SK-N-SH treated with all-trans-retinoic acid at 6 μM for 48 hours (cell line): ENCODE results near the gene GPSM3.

Source experiments
- ARNTL ChIP-seq: fragments of 450-650 bp; formaldehyde crosslinking; IDR thresholded peaks from 2 replicates; pipeline ENCODE4 v1.5.0; 2020; ENCODE audit warnings: low read depth, mild to moderate bottlenecking, moderate library complexity, borderline replicate concordance
- CSDC2 ChIP-seq: fragments of 250-450 bp; sonication (Bioruptor Pico); IDR thresholded peaks from 2 replicates; pipeline ENCODE4 v1.5.0; 2020; ENCODE audit warnings: mild to moderate bottlenecking, moderate library complexity
- ESRRG ChIP-seq: fragments of 250-450 bp; sonication (Bioruptor Pico); IDR thresholded peaks from 2 replicates; pipeline ENCODE4 v1.6.1; 2021; ENCODE audit warnings: mild to moderate bottlenecking
- OSR1 ChIP-seq: fragments of 250-450 bp; sonication (Bioruptor Pico); IDR thresholded peaks from 2 replicates; pipeline ENCODE4 v1.8.0; 2022; ENCODE audit warnings: moderate library complexity, mild to moderate bottlenecking, inconsistent platforms
- PATZ1 ChIP-seq: fragments of 250-450 bp; sonication (Bioruptor Pico); IDR thresholded peaks from 2 replicates; pipeline ENCODE4 v1.8.0; 2020; ENCODE audit warnings: mild to moderate bottlenecking, moderate library complexity, borderline replicate concordance
- RARB ChIP-seq: fragments of 250-450 bp; sonication (Bioruptor Pico); IDR thresholded peaks from 2 replicates; pipeline ENCODE4 v1.8.0; 2021; ENCODE audit warnings: mild to moderate bottlenecking, moderate library complexity
- SNAI2 ChIP-seq: fragments of 250-450 bp; sonication (Bioruptor Pico); IDR thresholded peaks from 2 replicates; pipeline ENCODE4 v1.5.0; 2020; ENCODE audit warnings: mild to moderate bottlenecking, moderate library complexity
- TOX ChIP-seq: fragments of 250-450 bp; sonication (Bioruptor Pico); IDR thresholded peaks from 2 replicates; pipeline ENCODE4 v1.8.0; 2021; ENCODE audit warnings: mild to moderate bottlenecking, moderate library complexity, borderline replicate concordance
- ZFP3 ChIP-seq: fragments of 250-450 bp; sonication (Bioruptor Pico); IDR thresholded peaks from 2 replicates; pipeline ENCODE4 v1.5.0; 2020; ENCODE audit warnings: mild to moderate bottlenecking, moderate library complexity
- ZFP30 ChIP-seq: fragments of 450-650 bp; formaldehyde crosslinking; IDR thresholded peaks from 2 replicates; pipeline ENCODE4 v1.5.0; 2022; ENCODE audit warnings: mild to moderate bottlenecking, moderate library complexity
- ZNF565 ChIP-seq: fragments of 450-650 bp; formaldehyde crosslinking; conservative IDR thresholded peaks from 2 replicates; pipeline ENCODE4 v1.5.0; 2020; ENCODE audit warnings: low read depth, mild to moderate bottlenecking, moderate library complexity
- ZNF8 ChIP-seq: fragments of 450-650 bp; formaldehyde crosslinking; IDR thresholded peaks from 2 replicates; pipeline ENCODE4 v1.5.0; 2020; ENCODE audit warnings: mild to moderate bottlenecking, moderate library complexity
- TF ChIP-seq, protein P1 (sequence below): fragments of 250-450 bp; sonication (Bioruptor Pico); IDR thresholded peaks from 2 replicates; pipeline ENCODE4 v1.8.0; 2021; ENCODE audit warnings: low read depth, mild to moderate bottlenecking, moderate library complexity, borderline replicate concordance
- TF ChIP-seq, protein P2 (sequence below): fragments of 250-450 bp; sonication (Bioruptor Pico); IDR thresholded peaks from 2 replicates; pipeline ENCODE4 v1.5.1; 2020; ENCODE audit warnings: low read depth, mild to moderate bottlenecking, moderate library complexity

- TF ChIP-seq, protein P1, sequence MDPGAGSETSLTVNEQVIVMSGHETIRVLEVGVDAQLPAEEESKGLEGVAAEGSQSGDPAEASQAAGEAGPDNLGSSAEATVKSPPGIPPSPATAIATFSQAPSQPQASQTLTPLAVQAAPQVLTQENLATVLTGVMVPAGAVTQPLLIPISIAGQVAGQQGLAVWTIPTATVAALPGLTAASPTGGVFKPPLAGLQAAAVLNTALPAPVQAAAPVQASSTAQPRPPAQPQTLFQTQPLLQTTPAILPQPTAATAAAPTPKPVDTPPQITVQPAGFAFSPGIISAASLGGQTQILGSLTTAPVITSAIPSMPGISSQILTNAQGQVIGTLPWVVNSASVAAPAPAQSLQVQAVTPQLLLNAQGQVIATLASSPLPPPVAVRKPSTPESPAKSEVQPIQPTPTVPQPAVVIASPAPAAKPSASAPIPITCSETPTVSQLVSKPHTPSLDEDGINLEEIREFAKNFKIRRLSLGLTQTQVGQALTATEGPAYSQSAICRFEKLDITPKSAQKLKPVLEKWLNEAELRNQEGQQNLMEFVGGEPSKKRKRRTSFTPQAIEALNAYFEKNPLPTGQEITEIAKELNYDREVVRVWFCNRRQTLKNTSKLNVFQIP (CRISPR knock-in tag): no peak
- TF ChIP-seq ARNTL (CRISPR knock-in tag) (no peak), ESRRG (CRISPR knock-in tag) (no peak), RARB (CRISPR knock-in tag) (no peak), CSDC2 (no peak), SNAI2 (no peak), ZNF565 (no peak), PATZ1 (CRISPR knock-in tag) (no peak), TOX (CRISPR knock-in tag) (no peak), ZFP30 (CRISPR knock-in tag) (no peak), ZFP3 (CRISPR knock-in tag) (no peak), ZNF8 (CRISPR knock-in tag) (no peak), OSR1 (CRISPR knock-in tag) (no peak)
- TF ChIP-seq, protein P2, sequence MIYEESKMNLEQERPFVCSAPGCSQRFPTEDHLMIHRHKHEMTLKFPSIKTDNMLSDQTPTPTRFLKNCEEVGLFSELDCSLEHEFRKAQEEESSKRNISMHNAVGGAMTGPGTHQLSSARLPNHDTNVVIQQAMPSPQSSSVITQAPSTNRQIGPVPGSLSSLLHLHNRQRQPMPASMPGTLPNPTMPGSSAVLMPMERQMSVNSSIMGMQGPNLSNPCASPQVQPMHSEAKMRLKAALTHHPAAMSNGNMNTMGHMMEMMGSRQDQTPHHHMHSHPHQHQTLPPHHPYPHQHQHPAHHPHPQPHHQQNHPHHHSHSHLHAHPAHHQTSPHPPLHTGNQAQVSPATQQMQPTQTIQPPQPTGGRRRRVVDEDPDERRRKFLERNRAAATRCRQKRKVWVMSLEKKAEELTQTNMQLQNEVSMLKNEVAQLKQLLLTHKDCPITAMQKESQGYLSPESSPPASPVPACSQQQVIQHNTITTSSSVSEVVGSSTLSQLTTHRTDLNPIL: no peak
Measured at GRCh38 chr6:32202186-32202585, 9.7 kb upstream of the GPSM3 start.
